ENCODE results near the gene CDCA7L. TPM values are rescaled to one million over a fixed set of nuclear protein-coding genes. Genes with fewer than 3 reads are reported as not detected.
A peak's percentile ranks its signal among the peaks of the same experiment; 100 is the strongest.

The CDCA7L gene
- total RNA-seq, 2 donors from 2014 or later: 39.5 to 41.1 TPM

- Histone ChIP-seq H3K4me3 (ENCODE audit: low read length) (no peak overlapping the region), H3K9ac (ENCODE audit: extremely low read depth, low read length, poor library complexity, severe bottlenecking) (no peak overlapping the region), H3K4me1 (ENCODE audit: control insufficient read depth, insufficient read depth, low read length) (no peaks in the 10 kb centered on the region), H3K27me3 (ENCODE audit: control insufficient read depth, insufficient read depth, low read length, poor library complexity, severe bottlenecking) (peaks cover 8% of the 10 kb centered on the region), H3K27ac (ENCODE audit: low read depth, low read length) (no peak overlapping the region), H3K36me3 (ENCODE audit: control insufficient read depth, insufficient read depth, low read length) (no peaks in the 10 kb centered on the region), H3K9me3 (ENCODE audit: control insufficient read depth, low read length) (no peaks in the 10 kb centered on the region)
- no peak overlapping the region for H3K27ac Mint-ChIP-seq
- no peak for DNase-seq
- H3K27me3 Mint-ChIP-seq (ENCODE audit: insufficient read depth): peaks cover 13% of the 10 kb centered on the region
- 86 to 97% methylated on average over 5 of the region's 5 CpGs for WGBS, 2 experiments (ENCODE audit: insufficient coverage in 1 of 2, insufficient read length in 1 of 2)
- H3K4me3 Mint-ChIP-seq: no peak overlapping the region
- H3K9me3 Mint-ChIP-seq: no peaks in the 10 kb centered on the region
- H3K4me1 Mint-ChIP-seq: peaks cover 12% of the 10 kb centered on the region
- TF ChIP-seq CTCF (conservative IDR thresholded peaks at IDR 0.05): no peak
- H3K36me3 Mint-ChIP-seq (ENCODE audit: low read depth): no peaks in the 10 kb centered on the region
These were observed 35.3 kb upstream of the CDCA7L start for GRCh38 chr7:21980926-21981500.

GRCh38 chr7:21972397-21972784 lies 26.7 kb upstream of the CDCA7L start:
- H3K9me3 ChIP-seq (ENCODE audit: control insufficient read depth, low read length): peaks cover 9% of the 10 kb centered on the region
- no peak for TF ChIP-seq CTCF (conservative IDR thresholded peaks at IDR 0.05)
- Mint-ChIP-seq H3K27me3 (ENCODE audit: insufficient read depth) (peaks cover 11% of the 10 kb centered on the region), H3K9me3 (no peaks in the 10 kb centered on the region), H3K4me3 (no peak overlapping the region), H3K36me3 (ENCODE audit: low read depth) (no peaks in the 10 kb centered on the region), H3K4me1 (peaks cover 26% of the 10 kb centered on the region), H3K27ac (no peak overlapping the region)
- no peak for DNase-seq
- no peak overlapping the region for H3K9ac ChIP-seq (ENCODE audit: extremely low read depth, low read length, poor library complexity, severe bottlenecking)
- peaks cover 7% of the 10 kb centered on the region for H3K4me1 ChIP-seq (ENCODE audit: control insufficient read depth, insufficient read depth, low read length)
- no peak overlapping the region for H3K27ac ChIP-seq (ENCODE audit: low read depth, low read length)
- no peaks in the 10 kb centered on the region for H3K27me3 ChIP-seq (ENCODE audit: control insufficient read depth, insufficient read depth, low read length, poor library complexity, severe bottlenecking)
- no peaks in the 10 kb centered on the region for H3K36me3 ChIP-seq (ENCODE audit: control insufficient read depth, insufficient read depth, low read length)
- H3K4me3 ChIP-seq (ENCODE audit: low read length): no peak overlapping the region
- WGBS, 2 experiments (ENCODE audit: insufficient coverage in 1 of 2, insufficient read length in 1 of 2): 83 to 87% methylated on average over 4 to 5 of the region's 5 CpGs

GRCh38 chr7:21971780-21972396 lies 26.2 kb upstream of the CDCA7L start:
- Histone ChIP-seq H3K27ac (ENCODE audit: low read depth, low read length) (no peak overlapping the region), H3K9ac (ENCODE audit: extremely low read depth, low read length, poor library complexity, severe bottlenecking) (no peak overlapping the region), H3K4me3 (ENCODE audit: low read length) (no peak overlapping the region), H3K27me3 (ENCODE audit: control insufficient read depth, insufficient read depth, low read length, poor library complexity, severe bottlenecking) (no peaks in the 10 kb centered on the region), H3K36me3 (ENCODE audit: control insufficient read depth, insufficient read depth, low read length) (no peaks in the 10 kb centered on the region), H3K9me3 (ENCODE audit: control insufficient read depth, low read length) (peaks cover 9% of the 10 kb centered on the region), H3K4me1 (ENCODE audit: control insufficient read depth, insufficient read depth, low read length) (peaks cover 7% of the 10 kb centered on the region)
- DNase-seq: peak; percentile 83
- peaks cover 26% of the 10 kb centered on the region for H3K4me1 Mint-ChIP-seq
- no peak overlapping the region for H3K4me3 Mint-ChIP-seq
- H3K9me3 Mint-ChIP-seq: no peaks in the 10 kb centered on the region
- TF ChIP-seq CTCF (conservative IDR thresholded peaks at IDR 0.05): no peak
- peaks cover 11% of the 10 kb centered on the region for H3K27me3 Mint-ChIP-seq (ENCODE audit: insufficient read depth)
- H3K36me3 Mint-ChIP-seq (ENCODE audit: low read depth): no peaks in the 10 kb centered on the region
- no peak overlapping the region for H3K27ac Mint-ChIP-seq
- WGBS, 2 experiments (ENCODE audit: insufficient coverage in 1 of 2, insufficient read length in 1 of 2): 92% methylated on average over 5 to 6 of the region's 6 CpGs
